MG63 (cell line): ENCODE data around the gene CERS4. TPM values are rescaled to one million over a fixed set of nuclear protein-coding genes. Genes with fewer than 3 reads are reported as not detected.

ENCODE experiments used
- total RNA-seq: library from RNA; depleted of rRNA; stranded (reverse); fragments of >200 nt; shearing (Covaris generic); gene quantifications from 2 replicates; pipeline ENCODE4 v1.2.3, GENCODE V29; 2014; ENCODE audit warnings: low replicate concordance; rRNA removed

Gene CERS4
- total RNA-seq, 1 experiment from 2014 or later = 20.3 TPM

Other genes with a start within 250 kb of the CERS4 start
- gene ELAVL1, start 203.7 kb upstream of the CERS4 start, total RNA-seq = 90.8 and 118 TPM in 2 replicates
- not detected in 2 replicates for gene CCL25, start 156.6 kb upstream of the CERS4 start, total RNA-seq
- gene FBN3, start 59.8 kb upstream of the CERS4 start, total RNA-seq = not detected in 2 replicates
- gene CD320, start 99.0 kb downstream of the CERS4 start, total RNA-seq = 99.8 and 129 TPM in 2 replicates
- 10.3 and 40.1 TPM in 2 replicates for gene NDUFA7, start 112.0 kb downstream of the CERS4 start, total RNA-seq
- gene RPS28, start 112.1 kb downstream of the CERS4 start, total RNA-seq = 1,599 and 3,607 TPM in 2 replicates
- gene KANK3, start 133.9 kb downstream of the CERS4 start, total RNA-seq = 0.20 TPM in 1 of 2 replicates, not detected in the other
- gene ANGPTL4, start 154.8 kb downstream of the CERS4 start, total RNA-seq = 46.7 and 64.6 TPM in 2 replicates
- gene RAB11B, start 181.0 kb downstream of the CERS4 start, total RNA-seq = 17.0 and 39.8 TPM in 2 replicates
- gene MARCHF2, start 203.9 kb downstream of the CERS4 start, total RNA-seq = 60.2 and 89.4 TPM in 2 replicates
- 95.3 and 126 TPM in 2 replicates for gene HNRNPM, start 235.6 kb downstream of the CERS4 start, total RNA-seq